A673 (cell line): Measurements from ENCODE around the gene PSG4.
"Not testable (repeated sequence)": the region's sequence is repeated elsewhere in the genome, so short reads cannot be mapped to it uniquely, and the experiment has no call there.

ENCODE experiments used
- EZH2 ChIP-seq: fragments of 200-600 bp; sonication (generic); IDR thresholded peaks from 2 replicates; pipeline ENCODE4 v1.6.1; 2017; ENCODE audit warnings: borderline replicate concordance, low read depth, mild to moderate bottlenecking, mixed read lengths, antibody characterized with exemption, low read length; ENCODE audit not compliant: poor library complexity, severe bottlenecking
- TF ChIP-seq, protein P1 (sequence below): fragments of 300-800, 200-600 bp; sonication (generic); conservative IDR thresholded peaks from 2 replicates; pipeline ENCODE4 v1.5.1; 2017; ENCODE audit warnings: low read depth, mild to moderate bottlenecking, antibody characterized with exemption, low read length, moderate library complexity, mixed read lengths

DNA sequence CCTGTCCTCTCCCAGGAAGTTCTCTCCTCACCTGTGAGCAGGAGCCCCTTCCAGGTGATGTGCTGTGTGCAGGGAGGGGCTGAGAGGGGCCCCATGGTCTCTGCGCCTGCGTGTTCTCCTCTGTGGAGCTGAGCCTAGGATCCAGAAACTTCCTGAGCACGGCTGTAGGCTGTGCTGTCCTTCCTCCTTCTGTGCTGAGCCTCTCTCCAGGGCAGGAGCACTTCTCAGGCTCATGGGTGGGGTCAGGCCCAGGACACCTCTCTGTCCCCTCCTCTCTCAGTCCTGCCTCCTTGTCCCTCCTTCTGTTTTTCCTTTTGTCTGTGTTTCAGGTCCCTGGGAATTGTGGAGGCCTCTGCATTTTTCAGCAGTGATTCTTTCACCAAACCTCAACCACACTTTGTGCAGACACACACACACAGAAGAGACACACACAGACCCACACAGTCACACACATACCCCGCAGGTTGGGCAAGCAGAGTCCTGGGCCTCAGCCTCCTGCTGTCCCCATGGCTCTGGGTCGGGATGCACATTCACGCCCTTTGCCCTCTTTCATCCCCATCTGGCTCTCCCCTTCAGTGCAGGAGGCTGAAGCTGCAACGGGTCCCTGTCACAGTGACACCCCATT lies 19.0 kb downstream of the PSG4 start, which contains the start of gene PSG5:
- TF ChIP-seq, protein P1, sequence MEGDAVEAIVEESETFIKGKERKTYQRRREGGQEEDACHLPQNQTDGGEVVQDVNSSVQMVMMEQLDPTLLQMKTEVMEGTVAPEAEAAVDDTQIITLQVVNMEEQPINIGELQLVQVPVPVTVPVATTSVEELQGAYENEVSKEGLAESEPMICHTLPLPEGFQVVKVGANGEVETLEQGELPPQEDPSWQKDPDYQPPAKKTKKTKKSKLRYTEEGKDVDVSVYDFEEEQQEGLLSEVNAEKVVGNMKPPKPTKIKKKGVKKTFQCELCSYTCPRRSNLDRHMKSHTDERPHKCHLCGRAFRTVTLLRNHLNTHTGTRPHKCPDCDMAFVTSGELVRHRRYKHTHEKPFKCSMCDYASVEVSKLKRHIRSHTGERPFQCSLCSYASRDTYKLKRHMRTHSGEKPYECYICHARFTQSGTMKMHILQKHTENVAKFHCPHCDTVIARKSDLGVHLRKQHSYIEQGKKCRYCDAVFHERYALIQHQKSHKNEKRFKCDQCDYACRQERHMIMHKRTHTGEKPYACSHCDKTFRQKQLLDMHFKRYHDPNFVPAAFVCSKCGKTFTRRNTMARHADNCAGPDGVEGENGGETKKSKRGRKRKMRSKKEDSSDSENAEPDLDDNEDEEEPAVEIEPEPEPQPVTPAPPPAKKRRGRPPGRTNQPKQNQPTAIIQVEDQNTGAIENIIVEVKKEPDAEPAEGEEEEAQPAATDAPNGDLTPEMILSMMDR = not testable (repeated sequence)
- TF ChIP-seq EZH2 = not testable (repeated sequence)
